Activated naive CD4-positive, alpha-beta T cell treated with anti-CD3 and anti-CD28 coated beads, Interleukin-2, amount 50 U/mL, for 72 hours (primary cell): ENCODE results near the gene CPTP. TPM values are rescaled to one million over a fixed set of nuclear protein-coding genes. Genes with fewer than 3 reads are reported as not detected.
A peak's percentile ranks its signal among the peaks of the same experiment; 100 is the strongest.

Experiments
- ATAC-seq, 2 donors: fragments of 150-1000 bp; cut with Tn5 transposase; 2 replicates each; pipeline ENCODE4 v1.10.0; 2021; ENCODE audit warnings: mild to moderate bottlenecking in 2 of 2, moderate library complexity in 2 of 2
- DNase-seq, 2 donors: peaks; one replicate each; pipeline ENCODE4 v3.0.0; 2021 to 2022; ENCODE audit warnings: low spot score in 2 of 2
- H3K27ac Mint-ChIP-seq, 2 donors: one replicate each; pipeline ENCODE4 v1.8.0; 2022; ENCODE audit warnings: mild to moderate bottlenecking in 2 of 2, mixed read lengths in 2 of 2
- H3K36me3 Mint-ChIP-seq, 2 donors: one replicate each; pipeline ENCODE4 v1.8.0; 2022; ENCODE audit warnings: mixed read lengths in 2 of 2
- H3K9me3 Mint-ChIP-seq, 2 donors: one replicate each; pipeline ENCODE4 v1.8.0; 2022; ENCODE audit warnings: mixed read lengths in 2 of 2
- total RNA-seq, 2 donors: library from RNA; stranded (reverse); gene quantifications; one replicate each; pipeline ENCODE4 v1.2.3, GENCODE V29; 2022

Gene CPTP
- total RNA-seq, 2 donors from 2014 or later = 9.8 to 12.2 TPM

- DNase-seq (no peak), ATAC-seq (no peak)
- Mint-ChIP-seq H3K27ac (no peak overlapping the region), H3K9me3 (no peaks in the 10 kb centered on the region), H3K36me3 (no peaks in the 10 kb centered on the region)
Measured at GRCh38 chr1:1300352-1300739, 24.3 kb upstream of the CPTP start.

- Mint-ChIP-seq H3K36me3 (peaks cover 0 to 6% of the 10 kb centered on the region in 2 donors), H3K27ac (no peak overlapping the region), H3K9me3 (no peaks in the 10 kb centered on the region)
- no peak for DNase-seq
- ATAC-seq = no peak
Measured at GRCh38 chr1:1302006-1302430, 22.6 kb upstream of the CPTP start.

GRCh38 chr1:1302951-1303509 is 21.6 kb upstream of the CPTP start:
- Mint-ChIP-seq H3K36me3 (peaks cover 0 to 7% of the 10 kb centered on the region in 2 donors), H3K9me3 (no peaks in the 10 kb centered on the region), H3K27ac (no peak overlapping the region)
- ATAC-seq (no peak), DNase-seq (no peak)

GRCh38 chr1:1303736-1304135 is 20.9 kb upstream of the CPTP start:
- H3K36me3 Mint-ChIP-seq = peaks cover 0 to 7% of the 10 kb centered on the region in 2 donors
- DNase-seq (no peak), ATAC-seq (no peak)
- H3K27ac Mint-ChIP-seq = no peak overlapping the region
- H3K9me3 Mint-ChIP-seq = no peaks in the 10 kb centered on the region

GRCh38 chr1:1304331-1305299 is 20.0 kb upstream of the CPTP start:
- ATAC-seq = no peak
- DNase-seq = no peak
- no peaks in the 10 kb centered on the region for H3K9me3 Mint-ChIP-seq
- H3K27ac Mint-ChIP-seq = no peak overlapping the region
- H3K36me3 Mint-ChIP-seq = peaks cover 0 to 7% of the 10 kb centered on the region in 2 donors

- peak overlapping the region in 1 of 2 donors; percentile 51 for H3K27ac Mint-ChIP-seq
- DNase-seq (peak in 1 of 2 donors; percentile 63), ATAC-seq (peak in 1 of 2 donors; percentile 25)
- no peaks in the 10 kb centered on the region for H3K9me3 Mint-ChIP-seq
- H3K36me3 Mint-ChIP-seq = peaks cover 0 to 7% of the 10 kb centered on the region in 2 donors
Measured at GRCh38 chr1:1305300-1306069, 19.1 kb upstream of the CPTP start.

GRCh38 chr1:1306070-1306660 is 18.4 kb upstream of the CPTP start:
- peaks cover 0 to 7% of the 10 kb centered on the region in 2 donors for H3K36me3 Mint-ChIP-seq
- DNase-seq (no peak), ATAC-seq (no peak)
- peak overlapping the region; percentile 51 to 86 for H3K27ac Mint-ChIP-seq
- no peaks in the 10 kb centered on the region for H3K9me3 Mint-ChIP-seq

- no peak for DNase-seq
- Mint-ChIP-seq H3K27ac (peak overlapping the region; percentile 51 to 86), H3K36me3 (peaks cover 0 to 7% of the 10 kb centered on the region in 2 donors), H3K9me3 (no peaks in the 10 kb centered on the region)
- no peak for ATAC-seq
Measured at GRCh38 chr1:1306661-1307260, 17.8 kb upstream of the CPTP start.

- Mint-ChIP-seq H3K36me3 (peaks cover 0 to 7% of the 10 kb centered on the region in 2 donors), H3K27ac (peak overlapping the region; percentile 51 to 65), H3K9me3 (no peaks in the 10 kb centered on the region)
- ATAC-seq (peak in 1 of 2 donors; percentile 3), DNase-seq (no peak)
Measured at GRCh38 chr1:1307261-1307922, 17.2 kb upstream of the CPTP start.

- H3K9me3 Mint-ChIP-seq = no peaks in the 10 kb centered on the region
- peak within 1 kb of the TSS; percentile 63 to 87 for H3K27ac Mint-ChIP-seq
- ATAC-seq = peak; percentile 79 to 80
- peak; percentile 90 to 96 for DNase-seq
- H3K36me3 Mint-ChIP-seq = peaks cover 0 to 7% of the 10 kb centered on the region in 2 donors
Measured at GRCh38 chr1:1307923-1308755, 16.5 kb upstream of the CPTP start, which contains the start of the genes ACAP3 and PUSL1. Gene ACAP3, minus strand, starts transcription at chr1:1307930. Its CDS starts 115 bp downstream, at chr1:1307815. Gene PUSL1, plus strand, starts transcription at chr1:1308597. Its CDS starts 47 bp downstream, at chr1:1308644.

- ATAC-seq (peak in 1 of 2 donors; percentile 1), DNase-seq (no peak)
- H3K36me3 Mint-ChIP-seq = peaks cover 0 to 7% of the 10 kb centered on the region in 2 donors
- H3K9me3 Mint-ChIP-seq = no peaks in the 10 kb centered on the region
- H3K27ac Mint-ChIP-seq = peak overlapping the region; percentile 63 to 87
Measured at GRCh38 chr1:1308756-1309250, 15.8 kb upstream of the CPTP start.

- ATAC-seq (no peak), DNase-seq (no peak)
- Mint-ChIP-seq H3K9me3 (no peaks in the 10 kb centered on the region), H3K36me3 (peaks cover 0 to 7% of the 10 kb centered on the region in 2 donors), H3K27ac (peak overlapping the region; percentile 36 to 63)
Measured at GRCh38 chr1:1309251-1310108, 15.1 kb upstream of the CPTP start.

GRCh38 chr1:1310109-1310385 is 14.6 kb upstream of the CPTP start:
- peaks cover 0 to 7% of the 10 kb centered on the region in 2 donors for H3K36me3 Mint-ChIP-seq
- no peak for DNase-seq

GRCh38 chr1:1310476-1311053 is 14.0 kb upstream of the CPTP start:
- DNase-seq (no peak), ATAC-seq (no peak)
- Mint-ChIP-seq H3K9me3 (no peaks in the 10 kb centered on the region), H3K36me3 (peaks cover 0 to 7% of the 10 kb centered on the region in 2 donors), H3K27ac (peak overlapping the region in 1 of 2 donors; percentile 27)

More at GRCh38 chr1:1310109-1310385, 14.6 kb upstream of the CPTP start:
- no peak for ATAC-seq
- Mint-ChIP-seq H3K27ac (peak overlapping the region in 1 of 2 donors; percentile 63), H3K9me3 (no peaks in the 10 kb centered on the region)
